HG02610 (cell line): ENCODE measurements around the gene PCDHGB6.
"Not testable (repeated sequence)": the region's sequence is repeated elsewhere in the genome, so short reads cannot be mapped to it uniquely, and the experiment has no call there.

Experiments
- ATAC-seq: cut with Tn5 transposase; IDR thresholded peaks from one replicate; pipeline ENCODE4 v1.9.1; 2021; ENCODE audit warnings: mild to moderate bottlenecking, moderate library complexity; ENCODE audit not compliant: unreplicated experiment

The PCDHGB6 gene

GRCh38 chr5:141417494-141418172 is 9.8 kb downstream of the PCDHGB6 start, which contains the start of gene PCDHGB7:
Gene PCDHGB7 (plus strand): TSS chr5:141417677. CDS start chr5:141417860, 183 bp downstream.
- peak; percentile 91 for ATAC-seq

DNA sequence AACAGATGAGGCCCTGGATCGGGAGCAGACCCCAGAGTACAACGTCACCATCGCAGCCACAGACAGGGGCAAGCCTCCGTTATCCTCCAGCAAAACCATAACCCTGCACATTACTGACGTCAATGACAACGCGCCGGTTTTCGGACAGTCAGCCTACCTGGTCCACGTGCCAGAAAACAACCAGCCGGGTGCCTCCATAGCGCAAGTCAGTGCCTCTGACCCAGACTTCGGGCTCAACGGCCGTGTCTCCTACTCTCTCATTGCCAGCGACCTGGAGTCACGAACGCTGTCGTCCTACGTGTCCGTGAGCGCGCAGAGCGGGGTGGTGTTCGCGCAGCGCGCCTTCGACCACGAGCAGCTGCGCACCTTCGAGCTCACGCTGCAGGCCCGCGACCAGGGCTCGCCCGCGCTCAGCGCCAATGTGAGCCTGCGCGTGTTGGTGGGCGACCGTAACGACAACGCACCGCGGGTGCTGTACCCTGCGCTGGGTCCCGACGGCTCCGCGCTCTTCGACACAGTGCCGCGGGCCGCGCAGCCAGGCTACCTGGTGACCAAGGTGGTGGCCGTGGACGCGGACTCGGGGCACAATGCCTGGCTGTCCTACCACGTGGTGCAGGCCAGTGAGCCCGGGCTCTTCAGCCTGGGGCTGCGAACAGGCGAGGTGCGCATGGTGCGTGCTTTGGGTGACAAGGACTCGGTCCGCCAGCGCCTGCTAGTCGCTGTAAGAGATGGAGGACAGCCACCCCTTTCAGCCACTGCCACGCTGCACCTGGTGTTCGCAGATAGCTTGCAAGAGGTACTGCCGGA is 11.5 kb downstream of the PCDHGB6 start:
- no peak for ATAC-seq

DNA sequence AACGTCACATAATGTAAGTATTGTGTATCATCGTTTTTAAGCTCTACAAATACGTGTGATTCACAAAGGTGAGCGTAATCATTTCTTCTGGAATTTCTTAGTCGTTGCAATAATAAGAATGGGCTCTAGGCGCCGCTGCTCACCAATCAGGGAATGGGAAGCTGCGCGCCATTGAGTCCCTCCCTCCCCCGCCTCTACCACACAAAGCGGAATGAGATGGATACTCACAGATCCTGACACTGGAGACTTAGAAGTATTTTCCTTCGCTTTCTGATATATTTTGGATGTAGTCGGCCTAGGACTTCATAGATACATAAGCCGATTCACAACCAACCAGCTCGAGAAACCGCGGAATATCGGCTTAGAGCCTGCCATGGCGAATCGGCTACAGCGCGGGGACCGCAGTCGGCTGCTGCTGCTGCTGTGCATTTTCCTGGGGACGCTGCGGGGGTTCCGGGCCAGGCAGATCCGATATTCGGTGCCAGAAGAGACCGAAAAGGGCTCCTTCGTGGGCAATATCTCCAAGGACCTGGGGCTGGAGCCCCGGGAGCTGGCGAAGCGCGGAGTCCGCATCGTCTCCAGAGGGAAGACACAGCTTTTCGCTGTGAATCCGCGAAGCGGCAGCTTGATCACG is 13.2 kb downstream of the PCDHGB6 start, which contains the start of gene PCDHGA11:
TSS of gene PCDHGA11 (plus strand) at position 197 of the 634 bp plus-strand sequence. CDS start at position 374, 177 bp downstream.
- peak; percentile 51 for ATAC-seq

DNA sequence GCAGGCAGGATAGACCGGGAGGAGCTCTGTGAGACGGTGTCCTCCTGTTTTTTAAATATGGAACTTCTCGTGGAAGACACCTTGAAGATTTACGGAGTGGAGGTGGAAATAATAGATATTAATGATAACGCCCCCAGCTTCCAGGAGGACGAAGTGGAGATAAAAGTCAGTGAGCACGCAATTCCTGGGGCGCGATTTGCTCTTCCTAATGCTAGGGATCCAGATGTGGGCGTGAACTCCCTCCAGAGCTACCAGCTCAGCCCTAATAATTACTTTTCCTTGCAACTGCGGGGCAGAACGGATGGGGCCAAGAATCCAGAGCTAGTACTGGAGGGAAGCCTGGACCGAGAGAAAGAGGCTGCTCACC is 13.7 kb downstream of the PCDHGB6 start:
- no peak for ATAC-seq

DNA sequence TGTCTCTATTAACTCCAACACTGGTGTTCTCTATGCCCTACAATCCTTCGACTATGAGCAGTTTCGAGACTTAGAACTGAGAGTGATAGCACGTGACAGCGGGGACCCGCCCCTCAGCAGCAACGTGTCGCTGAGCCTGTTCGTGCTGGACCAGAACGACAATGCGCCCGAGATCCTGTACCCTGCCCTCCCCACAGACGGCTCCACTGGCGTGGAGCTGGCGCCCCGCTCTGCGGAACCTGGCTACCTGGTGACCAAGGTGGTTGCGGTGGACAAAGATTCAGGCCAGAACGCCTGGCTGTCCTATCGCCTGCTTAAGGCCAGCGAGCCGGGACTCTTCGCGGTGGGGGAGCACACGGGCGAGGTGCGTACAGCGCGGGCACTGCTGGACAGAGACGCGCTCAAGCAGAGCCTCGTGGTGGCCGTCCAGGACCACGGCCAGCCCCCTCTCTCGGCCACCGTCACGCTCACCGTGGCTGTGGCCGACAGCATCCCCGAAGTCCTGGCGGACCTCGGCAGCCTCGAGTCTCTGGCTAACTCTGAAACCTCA is 15.0 kb downstream of the PCDHGB6 start:
- ATAC-seq = no peak

GRCh38 chr5:141427783-141428426 is 20.1 kb downstream of the PCDHGB6 start:
- ATAC-seq = no peak

DNA sequence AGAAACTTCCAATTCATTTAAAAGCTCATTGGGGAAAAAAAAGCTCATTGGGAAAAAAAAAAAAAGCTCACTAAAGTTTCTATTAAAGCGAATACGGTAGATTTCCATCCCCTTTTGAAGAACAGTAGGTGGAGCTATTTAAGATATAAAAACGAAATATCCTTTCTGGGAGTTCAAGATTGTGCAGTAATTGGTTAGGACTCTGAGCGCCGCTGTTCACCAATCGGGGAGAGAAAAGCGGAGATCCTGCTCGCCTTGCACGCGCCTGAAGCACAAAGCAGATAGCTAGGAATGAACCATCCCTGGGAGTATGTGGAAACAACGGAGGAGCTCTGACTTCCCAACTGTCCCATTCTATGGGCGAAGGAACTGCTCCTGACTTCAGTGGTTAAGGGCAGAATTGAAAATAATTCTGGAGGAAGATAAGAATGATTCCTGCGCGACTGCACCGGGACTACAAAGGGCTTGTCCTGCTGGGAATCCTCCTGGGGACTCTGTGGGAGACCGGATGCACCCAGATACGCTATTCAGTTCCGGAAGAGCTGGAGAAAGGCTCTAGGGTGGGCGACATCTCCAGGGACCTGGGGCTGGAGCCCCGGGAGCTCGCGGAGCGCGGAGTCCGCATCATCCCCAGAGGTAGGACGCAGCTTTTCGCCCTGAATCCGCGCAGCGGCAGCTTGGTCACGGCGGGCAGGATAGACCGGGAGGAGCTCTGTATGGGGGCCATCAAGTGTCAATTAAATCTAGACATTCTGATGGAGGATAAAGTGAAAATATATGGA is 22.7 kb downstream of the PCDHGB6 start, which contains the start of gene PCDHGA12:
TSS of gene PCDHGA12 (plus strand) at position 176 of the 782 bp plus-strand sequence. CDS start at position 429, 253 bp downstream.
- no peak for ATAC-seq

DNA sequence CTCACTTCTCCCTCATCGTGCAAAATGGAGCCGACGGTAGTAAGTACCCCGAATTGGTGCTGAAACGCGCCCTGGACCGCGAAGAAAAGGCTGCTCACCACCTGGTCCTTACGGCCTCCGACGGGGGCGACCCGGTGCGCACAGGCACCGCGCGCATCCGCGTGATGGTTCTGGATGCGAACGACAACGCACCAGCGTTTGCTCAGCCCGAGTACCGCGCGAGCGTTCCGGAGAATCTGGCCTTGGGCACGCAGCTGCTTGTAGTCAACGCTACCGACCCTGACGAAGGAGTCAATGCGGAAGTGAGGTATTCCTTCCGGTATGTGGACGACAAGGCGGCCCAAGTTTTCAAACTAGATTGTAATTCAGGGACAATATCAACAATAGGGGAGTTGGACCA is 23.5 kb downstream of the PCDHGB6 start:
- ATAC-seq = no peak

GRCh38 chr5:141432308-141432707 is 24.5 kb downstream of the PCDHGB6 start:
- ATAC-seq = not testable (repeated sequence)

- not testable (repeated sequence) for ATAC-seq
Observed at GRCh38 chr5:141432726-141433125, 24.9 kb downstream of the PCDHGB6 start.

GRCh38 chr5:141434006-141434405 is 26.2 kb downstream of the PCDHGB6 start:
- ATAC-seq = no peak

DNA sequence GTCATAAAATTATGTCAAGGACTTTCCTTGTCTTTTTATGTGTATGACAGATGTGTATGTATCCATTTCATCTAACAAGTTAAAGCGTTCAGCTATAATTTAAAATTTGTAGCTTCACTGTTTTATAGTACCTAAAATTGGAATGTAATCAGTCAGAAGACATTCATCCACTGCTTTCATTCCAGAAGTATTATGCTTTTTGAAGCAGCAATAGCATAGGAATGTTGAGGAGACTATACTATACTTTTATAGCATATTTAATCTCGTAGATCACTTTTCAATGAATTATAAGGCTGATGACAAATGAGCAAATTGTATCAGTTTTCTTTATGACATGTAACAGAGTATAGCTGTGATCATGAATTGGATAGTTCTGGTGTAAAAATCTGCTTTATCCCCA is 29.4 kb downstream of the PCDHGB6 start:
- ATAC-seq = no peak

- no peak for ATAC-seq
Observed at GRCh38 chr5:141439411-141440141, 31.8 kb downstream of the PCDHGB6 start.

GRCh38 chr5:141440341-141440740 is 32.5 kb downstream of the PCDHGB6 start:
- no peak for ATAC-seq

- ATAC-seq = no peak
Observed at GRCh38 chr5:141441571-141442170, 33.9 kb downstream of the PCDHGB6 start.
